Neural progenitor cell (in vitro differentiated cells): ENCODE measurements around the gene FREM2.

Experiments used
- CTCF ChIP-seq: fragments of 200-600 bp; sonication (generic); IDR thresholded peaks from 2 replicates; pipeline ENCODE4 v1.5.1; 2017; ENCODE audit warnings: antibody characterized with exemption, mild to moderate bottlenecking
- EZH2 ChIP-seq: fragments of 200-600 bp; sonication (generic); IDR thresholded peaks from 2 replicates; pipeline ENCODE4 v1.6.1; 2017; ENCODE audit warnings: antibody characterized with exemption, mild to moderate bottlenecking, moderate library complexity

GRCh38 chr13:38702669-38703068 is 15.8 kb downstream of the FREM2 start:
- no peak for TF ChIP-seq CTCF
- TF ChIP-seq EZH2: no peak
